HUES64 (cell line): ENCODE measurements around the gene NKX2-2.

Source experiments
- H3K27ac ChIP-seq: 2 replicates; pipeline ENCODE4 v1.7.0; 2013; ENCODE audit warnings: low read depth, low read length, inconsistent platforms
- H3K27me3 ChIP-seq: 2 replicates; pipeline ENCODE4 v1.6.1; 2013; ENCODE audit warnings: mild to moderate bottlenecking, low read length; ENCODE audit not compliant: insufficient read depth
- H3K36me3 ChIP-seq: 2 replicates; pipeline ENCODE4 v1.6.1; 2013; ENCODE audit warnings: mild to moderate bottlenecking, low read length; ENCODE audit not compliant: insufficient read depth
- H3K4me1 ChIP-seq: 2 replicates; pipeline ENCODE4 v1.6.1; 2013; ENCODE audit warnings: mild to moderate bottlenecking, low read length, moderate library complexity; ENCODE audit not compliant: insufficient read depth
- H3K4me3 ChIP-seq: 2 replicates; pipeline ENCODE4 v1.5.1; 2013; ENCODE audit warnings: mild to moderate bottlenecking, low read length, moderate library complexity
- H3K9ac ChIP-seq: 2 replicates; pipeline ENCODE4 v1.6.1; 2013; ENCODE audit warnings: mild to moderate bottlenecking, low read depth, low read length
- H3K9me3 ChIP-seq: 2 replicates; pipeline ENCODE4 v1.6.1; 2013; ENCODE audit warnings: low read depth, low read length; ENCODE audit not compliant: insufficient read depth
- WGBS: fragments of 150-250, 120-280 bp; methylation state at CpG from one replicate; pipeline ENCODE4 v1.1.7; 2013; ENCODE audit warnings: missing lambda C conversion rate; 5-methylcytosine and 5-hydroxymethylcytosine counted together

NKX2-2 gene

GRCh38 chr20:21546355-21546754, 32.5 kb upstream of the NKX2-2 start:
- no peak overlapping the region for H3K9ac ChIP-seq
- no peaks in the 10 kb centered on the region for H3K4me1 ChIP-seq
- H3K4me3 ChIP-seq: no peak overlapping the region
- no peaks in the 10 kb centered on the region for H3K9me3 ChIP-seq
- 71% methylated on average over 4 of the region's 4 CpGs for WGBS
- H3K36me3 ChIP-seq: no peaks in the 10 kb centered on the region
- H3K27ac ChIP-seq: no peak overlapping the region
- no peaks in the 10 kb centered on the region for H3K27me3 ChIP-seq

DNA sequence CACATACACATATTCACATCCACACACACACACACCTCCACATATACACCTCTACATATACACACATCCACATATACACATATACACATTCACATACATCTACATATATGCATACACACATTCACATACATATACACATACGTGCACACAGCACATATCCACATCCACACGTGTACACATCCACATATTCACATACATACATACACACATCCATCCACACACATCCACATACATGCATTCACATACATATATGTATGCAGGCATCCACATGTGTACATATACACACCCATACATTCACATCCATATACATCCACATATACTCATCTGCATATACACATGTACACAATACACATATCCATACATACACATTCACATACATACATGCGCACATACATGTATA, 25.6 kb upstream of the NKX2-2 start:
- Histone ChIP-seq H3K27ac (no peak overlapping the region), H3K4me1 (no peaks in the 10 kb centered on the region), H3K4me3 (no peak overlapping the region), H3K9me3 (no peaks in the 10 kb centered on the region), H3K9ac (no peak overlapping the region), H3K36me3 (no peaks in the 10 kb centered on the region), H3K27me3 (no peaks in the 10 kb centered on the region)
- 87% methylated on average over 3 of the region's 3 CpGs for WGBS

DNA sequence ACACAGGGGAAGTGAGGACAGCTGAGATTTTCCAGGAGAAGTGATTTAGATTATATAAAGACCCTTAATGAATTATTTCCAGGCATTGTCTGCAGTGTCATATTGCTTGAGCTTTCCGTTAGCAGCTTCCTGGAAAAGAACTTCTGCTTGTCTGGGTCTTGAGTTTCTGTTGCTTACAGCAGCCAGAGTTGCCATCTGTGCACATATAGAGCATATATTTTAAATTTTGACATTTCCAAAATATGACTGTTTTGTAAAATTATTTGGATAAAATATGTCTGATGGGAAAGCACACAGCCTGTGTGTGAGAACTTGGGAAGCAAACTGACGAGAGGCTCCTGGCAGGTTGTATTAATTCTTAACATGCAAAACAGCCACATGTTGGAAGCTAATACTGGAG, 21.0 kb upstream of the NKX2-2 start:
- Histone ChIP-seq H3K27me3 (peaks cover 9% of the 10 kb centered on the region), H3K27ac (no peak overlapping the region), H3K9me3 (no peaks in the 10 kb centered on the region), H3K4me3 (no peak overlapping the region), H3K9ac (no peak overlapping the region), H3K36me3 (no peaks in the 10 kb centered on the region), H3K4me1 (no peaks in the 10 kb centered on the region)
- WGBS: 98% methylated on average over 2 of the region's 2 CpGs

- Histone ChIP-seq H3K4me3 (no peak overlapping the region), H3K36me3 (no peaks in the 10 kb centered on the region), H3K9me3 (no peaks in the 10 kb centered on the region), H3K27ac (no peak overlapping the region), H3K27me3 (peaks cover 9% of the 10 kb centered on the region), H3K4me1 (no peaks in the 10 kb centered on the region), H3K9ac (no peak overlapping the region)
- 80% methylated on average over 2 of the region's 2 CpGs for WGBS
These were observed 20.6 kb upstream of the NKX2-2 start for GRCh38 chr20:21534453-21534852.

DNA sequence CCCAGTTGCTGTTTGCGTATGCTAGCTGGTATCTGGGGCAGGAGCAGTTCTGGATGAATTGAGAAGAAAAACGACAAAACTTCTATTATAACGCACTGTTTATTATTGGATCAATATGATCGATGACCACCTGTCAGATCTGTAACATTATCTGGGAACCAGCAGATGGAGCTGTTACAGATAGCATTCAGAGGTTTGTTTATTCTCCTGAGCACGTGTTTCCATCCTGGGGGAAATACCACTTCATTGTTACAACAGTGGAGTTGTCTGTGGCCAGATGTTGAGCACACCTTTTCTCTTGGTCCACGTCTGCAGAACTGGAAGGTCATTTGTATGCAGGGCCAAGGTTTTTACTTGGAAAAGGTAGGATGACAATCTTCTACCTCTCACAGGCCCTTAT, 16.0 kb upstream of the NKX2-2 start:
- Histone ChIP-seq H3K27me3 (peaks cover 53% of the 10 kb centered on the region), H3K36me3 (no peaks in the 10 kb centered on the region), H3K9ac (no peak overlapping the region), H3K27ac (no peak overlapping the region), H3K4me3 (no peak overlapping the region), H3K9me3 (no peaks in the 10 kb centered on the region), H3K4me1 (peaks cover 4% of the 10 kb centered on the region; the same call in 1 of the 2 replicates)
- 44% methylated on average over 6 of the region's 6 CpGs for WGBS

DNA sequence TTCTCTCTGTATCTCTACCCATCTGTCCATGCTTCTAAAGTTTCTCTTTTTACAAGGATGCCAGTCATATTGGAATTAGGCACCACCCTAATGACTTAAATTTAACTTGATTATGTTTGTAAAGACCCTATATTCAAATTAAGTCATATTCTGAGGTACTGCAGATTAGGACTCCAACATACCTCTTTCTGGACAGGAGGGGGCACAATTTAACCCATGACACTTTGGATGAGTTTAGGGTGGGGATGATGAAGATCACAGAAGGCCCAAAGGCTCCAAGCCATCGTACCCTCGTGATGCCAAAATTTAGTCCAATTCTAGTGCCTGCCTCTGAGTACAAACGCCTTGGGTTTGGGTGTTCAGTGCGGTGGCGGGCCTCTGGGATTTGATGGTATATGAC, 15.0 kb upstream of the NKX2-2 start:
- Histone ChIP-seq H3K36me3 (no peaks in the 10 kb centered on the region), H3K4me3 (no peak overlapping the region), H3K4me1 (peaks cover 10% of the 10 kb centered on the region; the same call in 1 of the 2 replicates), H3K9ac (no peak overlapping the region), H3K9me3 (no peaks in the 10 kb centered on the region), H3K27ac (no peak overlapping the region), H3K27me3 (peaks cover 63% of the 10 kb centered on the region)
- WGBS: 93% methylated on average over 5 of the region's 5 CpGs

DNA sequence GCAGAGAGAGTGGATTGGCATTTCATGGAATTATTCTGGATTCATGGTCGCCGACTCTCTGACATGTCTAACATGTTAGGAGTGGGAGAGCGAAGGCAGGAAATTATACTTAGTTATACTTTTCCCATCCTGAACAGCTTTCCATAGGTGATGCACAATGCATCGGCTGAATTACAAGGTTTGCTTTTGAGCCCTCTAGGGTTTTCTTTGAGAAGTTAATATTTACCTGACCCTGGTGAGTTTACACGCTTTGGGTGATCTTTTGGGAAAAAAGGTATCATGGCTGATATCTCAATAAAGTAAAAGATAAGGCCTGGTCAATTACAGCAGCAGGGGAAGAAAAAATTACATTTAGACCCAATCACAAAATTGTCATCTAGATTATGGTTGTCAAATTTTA, 14.0 kb upstream of the NKX2-2 start:
- 83% methylated on average over 5 of the region's 5 CpGs for WGBS
- Histone ChIP-seq H3K9ac (no peak overlapping the region), H3K27ac (no peak overlapping the region), H3K27me3 (peaks cover 73% of the 10 kb centered on the region), H3K36me3 (no peaks in the 10 kb centered on the region), H3K4me3 (no peak overlapping the region), H3K4me1 (peaks cover 20% of the 10 kb centered on the region; the same call in 1 of the 2 replicates), H3K9me3 (no peaks in the 10 kb centered on the region)

DNA sequence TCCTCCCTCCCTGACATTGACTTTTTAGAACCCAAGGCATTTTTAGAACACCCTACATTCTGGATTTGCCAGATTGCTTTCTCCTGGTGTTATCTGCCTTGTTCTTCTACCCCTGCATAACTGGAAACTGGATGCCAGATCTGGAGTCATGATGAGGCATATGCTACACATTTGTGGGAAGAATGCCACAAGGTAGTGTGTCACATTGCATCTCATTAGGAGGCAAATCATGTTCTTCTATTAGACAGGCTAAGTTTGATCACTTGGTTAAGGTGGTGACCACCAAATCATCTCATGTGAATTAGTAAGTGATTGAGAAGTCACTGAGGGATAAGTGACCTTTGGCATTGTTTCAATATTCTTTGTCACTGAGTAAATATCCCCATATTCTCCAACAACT, 12.9 kb upstream of the NKX2-2 start:
- H3K9ac ChIP-seq: no peak overlapping the region
- H3K4me1 ChIP-seq: peaks cover 22% of the 10 kb centered on the region; the same call in 1 of the 2 replicates
- H3K27ac ChIP-seq: no peak overlapping the region
- H3K27me3 ChIP-seq: peaks cover 84% of the 10 kb centered on the region
- H3K4me3 ChIP-seq: no peak overlapping the region
- H3K9me3 ChIP-seq: no peaks in the 10 kb centered on the region
- H3K36me3 ChIP-seq: no peaks in the 10 kb centered on the region

- no peak overlapping the region for H3K9ac ChIP-seq
- no peaks in the 10 kb centered on the region for H3K9me3 ChIP-seq
- WGBS: 10% methylated on average over 2 of the region's 2 CpGs
- H3K36me3 ChIP-seq: no peaks in the 10 kb centered on the region
- H3K4me3 ChIP-seq: no peak overlapping the region
- H3K4me1 ChIP-seq: peaks cover 29% of the 10 kb centered on the region; the same call in 1 of the 2 replicates
- no peak overlapping the region for H3K27ac ChIP-seq
- peaks cover 100% of the 10 kb centered on the region for H3K27me3 ChIP-seq
These were observed 10.0 kb upstream of the NKX2-2 start for GRCh38 chr20:21523895-21524294.

DNA sequence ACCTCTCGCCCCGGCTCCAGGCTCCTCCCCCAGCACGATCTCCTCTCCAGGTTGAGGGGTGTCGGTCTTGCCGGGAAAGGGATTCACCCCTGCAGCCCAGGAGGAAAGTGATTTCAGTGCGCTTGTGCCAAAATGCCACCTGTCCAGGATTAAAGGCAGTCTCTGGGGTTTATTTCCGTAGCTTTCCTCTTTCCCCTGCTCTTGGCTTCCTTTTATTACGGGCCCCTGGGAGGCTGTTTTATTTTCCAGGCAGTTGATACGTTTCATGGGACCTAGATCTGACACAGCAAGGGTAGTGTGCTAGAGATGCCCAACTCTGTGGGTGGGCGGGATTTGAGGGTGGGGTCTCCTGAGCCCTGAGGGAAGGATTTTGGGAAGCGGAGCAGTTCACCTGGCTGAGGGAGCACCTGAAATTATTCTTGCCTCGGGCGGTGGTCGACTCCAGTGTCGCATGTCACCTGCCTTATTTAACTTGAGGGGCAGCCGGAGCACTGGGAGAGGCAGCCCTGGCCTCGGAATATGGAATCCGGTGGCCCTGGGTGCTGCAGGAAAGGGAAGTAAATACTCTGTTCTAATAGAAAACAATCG, 9.5 kb upstream of the NKX2-2 start:
- no peak overlapping the region for H3K27ac ChIP-seq
- no peak overlapping the region for H3K9ac ChIP-seq
- peaks cover 100% of the 10 kb centered on the region for H3K27me3 ChIP-seq
- peak overlapping the region; percentile 37 for H3K4me3 ChIP-seq
- H3K9me3 ChIP-seq: no peaks in the 10 kb centered on the region
- 4% methylated on average over 18 of the region's 19 CpGs for WGBS
- no peaks in the 10 kb centered on the region for H3K36me3 ChIP-seq
- H3K4me1 ChIP-seq: peaks cover 29% of the 10 kb centered on the region; the same call in 1 of the 2 replicates

DNA sequence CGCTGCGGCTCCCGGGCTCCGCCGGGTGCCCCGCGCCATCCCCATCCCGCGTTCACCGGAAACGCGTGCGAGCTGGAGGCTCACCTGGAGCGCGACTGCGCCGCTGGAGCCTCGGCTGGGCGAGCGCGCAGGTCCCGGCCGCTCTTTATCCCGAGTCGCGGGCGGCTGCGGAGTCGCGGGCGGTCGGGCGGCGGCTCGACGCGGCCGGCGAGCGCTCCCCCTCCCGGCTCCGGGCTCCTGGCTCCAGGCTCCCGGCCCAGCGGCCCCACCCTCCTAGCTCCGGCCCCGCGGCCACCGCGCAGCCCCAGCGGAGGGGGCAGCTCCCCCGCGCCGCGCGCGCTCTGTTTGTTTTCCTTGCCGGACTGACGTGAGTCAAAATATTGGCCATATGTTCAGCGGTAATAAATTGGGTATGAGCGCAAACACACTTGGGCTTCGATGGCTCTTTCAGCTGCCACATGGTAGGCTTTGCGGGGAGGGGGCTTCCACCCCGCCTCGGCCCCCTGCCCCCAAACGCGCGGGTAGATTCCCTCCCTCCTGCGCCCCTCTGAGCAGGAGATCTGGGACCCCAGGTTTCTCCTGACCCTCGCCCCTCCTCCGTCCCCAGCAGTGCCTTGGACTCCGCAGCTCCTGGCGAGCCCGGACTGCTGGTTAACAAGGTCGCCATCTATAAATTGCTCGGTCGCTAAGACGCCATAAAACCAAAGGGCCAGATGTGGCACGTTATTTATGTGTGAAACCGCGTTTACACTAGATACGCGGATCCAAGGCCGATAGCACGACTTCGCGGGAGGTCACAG, 8.8 kb upstream of the NKX2-2 start:
- 1% methylated on average over 86 of the region's 86 CpGs for WGBS
- Histone ChIP-seq H3K36me3 (no peaks in the 10 kb centered on the region), H3K9ac (no peak overlapping the region), H3K4me3 (peak overlapping the region; percentile 37), H3K9me3 (no peaks in the 10 kb centered on the region), H3K4me1 (peaks cover 33% of the 10 kb centered on the region; the same call in 1 of the 2 replicates), H3K27me3 (peaks cover 100% of the 10 kb centered on the region), H3K27ac (no peak overlapping the region)
